ENCODE data around the gene SIX1. TPM values are rescaled to one million over a fixed set of nuclear protein-coding genes. Genes with fewer than 3 reads are reported as not detected.
A peak's percentile ranks its signal among the peaks of the same experiment; 100 is the strongest.

The SIX1 gene
- total RNA-seq, 1 donor from 2014 or later, result 0.41 TPM

GRCh38 chr14:60652674-60653651 lies 3.7 kb upstream of the SIX1 start:
- intact Hi-C loops (cut with micrococcal nuclease), result loop anchor here (1.0 to 10.0 kb wide), 2 partner anchors 144 to 532 kb away; partner anchors contain the start of gene SIX6
- DNase-seq (ENCODE audit: low spot score), result no peak
- H3K4me3 Mint-ChIP-seq, result no peak overlapping the region
- H3K27me3 Mint-ChIP-seq (ENCODE audit: insufficient read depth), result peaks cover 79% of the 10 kb centered on the region
- H3K36me3 Mint-ChIP-seq (ENCODE audit: low read depth), result peaks cover 6% of the 10 kb centered on the region
- peaks cover 65% of the 10 kb centered on the region for H3K4me1 Mint-ChIP-seq (ENCODE audit: low read depth)
- H3K27ac Mint-ChIP-seq, result peak overlapping the region; percentile 33
- no peaks in the 10 kb centered on the region for H3K9me3 Mint-ChIP-seq

GRCh38 chr14:60651796-60652673 lies 2.8 kb upstream of the SIX1 start:
- peaks cover 82% of the 10 kb centered on the region for H3K27me3 Mint-ChIP-seq (ENCODE audit: insufficient read depth)
- no peak for DNase-seq (ENCODE audit: low spot score)
- H3K36me3 Mint-ChIP-seq (ENCODE audit: low read depth), result peaks cover 5% of the 10 kb centered on the region
- peak overlapping the region; percentile 26 for H3K4me3 Mint-ChIP-seq
- H3K9me3 Mint-ChIP-seq, result no peaks in the 10 kb centered on the region
- peak overlapping the region; percentile 68 for H3K27ac Mint-ChIP-seq
- peaks cover 69% of the 10 kb centered on the region for H3K4me1 Mint-ChIP-seq (ENCODE audit: low read depth)
- intact Hi-C loops (cut with micrococcal nuclease), result loop anchor here (1.0 to 10.0 kb wide), 2 partner anchors 143 to 533 kb away; partner anchors contain the start of gene SIX6

- Mint-ChIP-seq H3K36me3 (ENCODE audit: low read depth) (peaks cover 5% of the 10 kb centered on the region), H3K27me3 (ENCODE audit: insufficient read depth) (peaks cover 87% of the 10 kb centered on the region), H3K4me3 (no peak overlapping the region), H3K4me1 (ENCODE audit: low read depth) (peaks cover 68% of the 10 kb centered on the region), H3K9me3 (no peaks in the 10 kb centered on the region), H3K27ac (peak overlapping the region; percentile 68)
- no peak for DNase-seq (ENCODE audit: low spot score)
- intact Hi-C loops (cut with micrococcal nuclease), result loop anchor here (10.0 kb wide), 1 partner anchor 534 kb away; no protein-coding TSS in a partner anchor
Measured at GRCh38 chr14:60651086-60651795, 2.0 kb upstream of the SIX1 start.

GRCh38 chr14:60650373-60650961 lies 1.2 kb upstream of the SIX1 start:
- Mint-ChIP-seq H3K27ac (peak overlapping the region; percentile 37), H3K9me3 (no peaks in the 10 kb centered on the region), H3K27me3 (ENCODE audit: insufficient read depth) (peaks cover 86% of the 10 kb centered on the region), H3K4me3 (no peak overlapping the region), H3K36me3 (ENCODE audit: low read depth) (peaks cover 7% of the 10 kb centered on the region), H3K4me1 (ENCODE audit: low read depth) (peaks cover 66% of the 10 kb centered on the region)
- intact Hi-C loops (cut with micrococcal nuclease), result loop anchor here (10.0 kb wide), 1 partner anchor 534 kb away; no protein-coding TSS in a partner anchor
- no peak for DNase-seq (ENCODE audit: low spot score)

- Mint-ChIP-seq H3K27ac (peak overlapping the region; percentile 76), H3K27me3 (ENCODE audit: insufficient read depth) (peaks cover 84% of the 10 kb centered on the region), H3K9me3 (no peaks in the 10 kb centered on the region), H3K36me3 (ENCODE audit: low read depth) (peaks cover 9% of the 10 kb centered on the region), H3K4me3 (peak overlapping the region; percentile 68), H3K4me1 (ENCODE audit: low read depth) (peaks cover 61% of the 10 kb centered on the region)
- intact Hi-C loops (cut with micrococcal nuclease), result loop anchor here (10.0 kb wide), 2 partner anchors 315 to 535 kb away; no protein-coding TSS in a partner anchor
- no peak for DNase-seq (ENCODE audit: low spot score)
Measured at GRCh38 chr14:60649875-60650372, 647 bp upstream of the SIX1 start.

- Mint-ChIP-seq H3K9me3 (no peaks in the 10 kb centered on the region), H3K4me1 (ENCODE audit: low read depth) (peaks cover 51% of the 10 kb centered on the region), H3K4me3 (peak overlapping the region; percentile 69), H3K27me3 (ENCODE audit: insufficient read depth) (peaks cover 84% of the 10 kb centered on the region), H3K27ac (peak overlapping the region; percentile 79), H3K36me3 (ENCODE audit: low read depth) (peaks cover 4% of the 10 kb centered on the region)
- DNase-seq (ENCODE audit: low spot score), result no peak
- intact Hi-C loops (cut with micrococcal nuclease), result loop anchor here (10.0 kb wide), 1 partner anchor 314 kb away; no protein-coding TSS in a partner anchor
Measured at GRCh38 chr14:60648249-60648933, 886 bp downstream of the SIX1 start.

- intact Hi-C loops (cut with micrococcal nuclease), result loop anchor here (1.0 to 10.0 kb wide), 2 partner anchors 8 to 313 kb away; no protein-coding TSS in a partner anchor
- Mint-ChIP-seq H3K9me3 (no peaks in the 10 kb centered on the region), H3K4me1 (ENCODE audit: low read depth) (peaks cover 48% of the 10 kb centered on the region), H3K4me3 (peak overlapping the region; percentile 69), H3K36me3 (ENCODE audit: low read depth) (peaks cover 4% of the 10 kb centered on the region), H3K27ac (peak overlapping the region; percentile 79), H3K27me3 (ENCODE audit: insufficient read depth) (peaks cover 84% of the 10 kb centered on the region)
- DNase-seq (ENCODE audit: low spot score), result no peak
Measured at GRCh38 chr14:60647837-60648248, 1.4 kb downstream of the SIX1 start.

- intact Hi-C loops (cut with micrococcal nuclease), result loop anchor here (1.0 to 10.0 kb wide), 2 partner anchors 9 to 312 kb away; no protein-coding TSS in a partner anchor
- H3K36me3 Mint-ChIP-seq (ENCODE audit: low read depth), result peaks cover 4% of the 10 kb centered on the region
- H3K27me3 Mint-ChIP-seq (ENCODE audit: insufficient read depth), result peaks cover 80% of the 10 kb centered on the region
- peak overlapping the region; percentile 69 for H3K4me3 Mint-ChIP-seq
- DNase-seq (ENCODE audit: low spot score), result no peak
- peak overlapping the region; percentile 58 for H3K27ac Mint-ChIP-seq
- H3K4me1 Mint-ChIP-seq (ENCODE audit: low read depth), result peaks cover 48% of the 10 kb centered on the region
- H3K9me3 Mint-ChIP-seq, result no peaks in the 10 kb centered on the region
Measured at GRCh38 chr14:60647081-60647836, 2.0 kb downstream of the SIX1 start.

GRCh38 chr14:60646226-60646818 lies 3.0 kb downstream of the SIX1 start:
- peaks cover 39% of the 10 kb centered on the region for H3K4me1 Mint-ChIP-seq (ENCODE audit: low read depth)
- peak overlapping the region; percentile 12 for H3K27ac Mint-ChIP-seq
- H3K4me3 Mint-ChIP-seq, result no peak overlapping the region
- H3K36me3 Mint-ChIP-seq (ENCODE audit: low read depth), result peaks cover 4% of the 10 kb centered on the region
- intact Hi-C loops (cut with micrococcal nuclease), result loop anchor here (10.0 kb wide), 1 partner anchor 312 kb away; no protein-coding TSS in a partner anchor
- no peaks in the 10 kb centered on the region for H3K9me3 Mint-ChIP-seq
- DNase-seq (ENCODE audit: low spot score), result no peak
- H3K27me3 Mint-ChIP-seq (ENCODE audit: insufficient read depth), result peaks cover 78% of the 10 kb centered on the region

- no peak for DNase-seq (ENCODE audit: low spot score)
- Mint-ChIP-seq H3K27ac (no peak overlapping the region), H3K4me3 (no peak overlapping the region), H3K36me3 (ENCODE audit: low read depth) (peaks cover 4% of the 10 kb centered on the region), H3K4me1 (ENCODE audit: low read depth) (peaks cover 35% of the 10 kb centered on the region), H3K9me3 (no peaks in the 10 kb centered on the region), H3K27me3 (ENCODE audit: insufficient read depth) (peaks cover 78% of the 10 kb centered on the region)
- intact Hi-C loops (cut with micrococcal nuclease), result loop anchor here (10.0 kb wide), 1 partner anchor 310 kb away; no protein-coding TSS in a partner anchor
Measured at GRCh38 chr14:60645126-60645741, 4.0 kb downstream of the SIX1 start.
